Activated T-helper 1 cell treated with anti-CD3 and anti-CD28 coated beads, Interleukin-2, amount 50 U/mL, for 16 hours (primary cell): ENCODE measurements around the gene ATIC.

Experiments
- DNase-seq, 2 donors: peaks; one replicate each; pipeline ENCODE4 v3.0.0-alpha.2; 2020; ENCODE audit warnings: low read depth in 1 of 2, low spot score in 1 of 2

Gene ATIC

DNA sequence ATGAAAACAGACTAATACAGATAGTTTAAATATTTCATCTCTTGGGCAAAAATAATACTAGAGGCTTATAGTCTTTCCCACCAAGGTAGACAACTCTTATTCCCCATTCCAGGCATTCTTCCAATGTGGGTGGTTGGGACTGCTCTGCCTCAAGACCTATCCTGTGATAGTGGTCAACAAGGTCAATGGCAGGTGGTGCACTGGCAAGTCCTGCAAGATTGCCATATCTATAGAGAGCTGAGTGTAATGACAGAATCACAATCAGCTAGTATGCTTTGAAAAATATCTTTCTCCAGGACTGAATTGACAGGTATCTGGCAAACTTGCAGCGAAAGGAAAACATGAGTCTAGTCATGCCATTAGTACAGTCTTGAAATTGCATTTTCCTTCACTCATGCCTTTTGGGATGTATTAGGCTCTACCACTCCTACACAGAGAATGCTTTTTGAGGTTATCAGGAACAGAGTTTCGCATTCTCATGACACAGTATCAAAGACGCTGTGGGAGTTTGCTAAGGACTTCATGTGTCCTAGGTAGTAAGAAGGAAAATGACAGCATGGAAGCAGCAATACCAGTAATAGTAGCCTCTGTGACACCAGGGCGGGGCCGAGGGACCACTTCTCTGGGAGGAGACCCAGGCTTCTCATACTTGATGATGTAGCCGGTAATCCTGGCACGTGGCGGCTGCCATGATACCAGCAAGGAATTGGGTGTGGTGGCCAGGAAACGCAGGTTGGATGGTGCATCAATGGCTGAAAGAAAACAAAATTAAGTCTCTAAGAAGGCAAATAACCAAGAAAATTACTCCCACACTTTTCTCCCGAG is 63.0 kb downstream of the ATIC start:
- no peak for DNase-seq

DNA sequence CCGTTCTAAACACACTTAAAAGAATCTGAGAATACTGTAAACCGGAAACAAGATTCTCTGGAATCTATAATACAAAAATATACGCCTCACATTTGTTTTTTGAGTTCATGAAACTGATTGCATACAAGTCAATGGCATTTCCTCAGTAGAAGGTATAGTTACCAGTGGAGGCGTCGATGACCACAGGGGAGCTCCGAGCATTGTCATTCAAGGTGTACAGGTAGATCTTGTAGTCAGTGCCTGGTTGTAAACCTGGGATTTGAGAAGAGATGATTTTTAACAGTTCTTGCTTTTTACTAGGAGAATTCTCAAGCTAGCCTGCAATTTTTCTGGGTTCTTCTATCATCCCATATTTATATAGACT is 63.6 kb downstream of the ATIC start:
- DNase-seq = no peak

DNA sequence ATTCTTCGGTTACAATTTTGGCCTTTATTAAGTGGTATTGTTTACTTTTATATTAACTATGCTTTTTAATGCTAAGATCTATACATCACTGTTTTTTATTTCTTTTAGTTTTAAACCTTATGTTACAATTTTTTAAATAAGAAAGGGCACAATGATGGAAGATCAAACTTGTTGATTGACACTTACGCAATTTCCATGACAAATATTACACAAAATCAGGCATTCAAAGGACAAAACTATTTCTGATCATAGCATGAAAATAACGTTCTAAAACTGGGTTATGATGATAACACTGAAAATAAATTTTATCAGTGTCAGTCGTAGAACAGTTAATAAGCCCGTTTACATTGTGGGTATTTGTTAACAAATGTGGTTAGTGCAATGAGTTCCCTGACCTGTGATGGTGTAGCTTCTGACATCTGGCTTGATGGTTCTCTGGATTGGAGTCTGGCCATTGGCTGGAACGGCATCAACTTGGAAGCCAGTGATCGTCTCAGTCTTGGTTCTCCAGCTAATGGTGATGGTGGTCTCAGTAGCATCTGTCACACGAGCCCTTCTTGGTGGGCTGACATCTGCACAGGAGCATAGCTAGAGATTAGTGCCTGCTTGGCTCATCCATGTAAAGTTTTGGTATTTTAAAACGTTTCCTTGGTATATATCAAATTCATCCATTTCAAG is 64.4 kb downstream of the ATIC start:
- no peak for DNase-seq

DNA sequence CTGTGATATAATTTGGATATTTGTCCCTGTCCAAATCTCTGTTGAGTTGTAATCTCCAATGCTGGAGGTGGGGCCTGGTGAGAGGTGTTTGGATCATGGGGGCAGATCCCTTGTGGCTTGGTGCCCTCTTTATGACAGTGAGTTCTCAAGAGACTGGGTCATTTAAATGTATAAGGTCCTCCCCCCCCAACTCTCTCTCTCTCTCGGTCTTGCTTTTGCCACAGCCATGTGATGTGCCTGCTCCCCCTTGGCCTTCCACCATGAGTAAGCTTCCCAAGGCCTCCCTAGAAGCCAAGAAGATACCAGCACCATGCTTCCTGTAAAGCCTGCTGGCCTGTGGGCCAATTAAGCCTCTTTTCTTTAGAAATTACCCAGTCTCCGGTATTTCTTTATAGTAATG is 65.4 kb downstream of the ATIC start:
- DNase-seq = no peak

DNA sequence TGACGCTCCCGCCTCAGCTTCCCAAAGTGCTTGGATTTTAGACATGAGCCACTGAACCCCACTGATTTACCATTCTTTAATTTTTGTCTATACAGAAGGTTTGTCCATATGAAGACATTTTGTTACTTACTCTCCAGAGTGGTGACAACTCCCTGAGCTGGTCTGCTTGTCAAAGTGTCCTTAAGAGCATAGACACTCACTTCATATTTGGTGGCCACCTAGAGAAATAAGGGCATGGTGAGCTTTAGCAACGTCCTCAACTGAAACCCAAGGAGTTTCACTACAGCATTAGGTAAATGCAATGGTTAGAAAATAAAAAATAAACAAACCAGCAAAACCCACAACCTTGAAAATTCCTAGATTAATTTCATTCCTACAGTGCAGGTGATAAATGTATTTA is 66.2 kb downstream of the ATIC start:
- no peak for DNase-seq

DNA sequence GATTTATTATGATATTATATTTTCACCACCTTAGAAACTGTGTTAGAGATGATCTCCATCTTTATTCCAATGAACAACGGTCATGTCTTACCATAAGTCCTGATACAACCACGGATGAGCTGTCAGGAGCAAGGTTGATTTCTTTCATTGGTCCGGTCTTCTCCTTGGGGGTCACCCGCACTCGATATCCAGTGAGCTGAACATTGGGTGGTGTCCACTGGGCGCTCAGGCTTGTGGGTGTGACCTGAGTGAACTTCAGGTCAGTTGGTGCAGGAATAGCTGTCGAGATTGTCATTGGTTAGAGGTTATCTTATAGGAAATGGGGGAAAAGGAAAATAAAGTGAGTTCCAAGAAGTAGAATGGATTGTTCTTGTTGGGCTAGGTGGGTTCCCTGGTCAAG is 67.2 kb downstream of the ATIC start:
- no peak for DNase-seq

DNA sequence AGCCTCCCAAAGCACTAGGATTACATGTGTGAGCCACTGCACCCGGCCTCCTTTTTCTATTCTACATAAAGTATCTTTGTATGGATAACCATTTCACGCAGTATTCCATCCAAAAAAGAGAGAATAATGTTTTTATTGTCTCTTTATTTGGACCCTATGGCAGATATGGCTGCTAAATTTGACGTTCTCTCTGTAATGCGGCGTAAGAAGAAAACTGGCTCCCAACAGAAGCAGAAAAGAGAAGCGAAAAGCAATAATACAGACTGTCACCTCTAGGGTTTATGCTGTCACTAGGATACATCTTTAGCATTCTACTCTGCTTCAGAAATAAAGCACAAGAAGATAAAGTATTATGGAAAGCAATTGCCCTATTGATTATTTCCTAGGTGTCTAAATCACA is 68.1 kb downstream of the ATIC start:
- DNase-seq = no peak

DNA sequence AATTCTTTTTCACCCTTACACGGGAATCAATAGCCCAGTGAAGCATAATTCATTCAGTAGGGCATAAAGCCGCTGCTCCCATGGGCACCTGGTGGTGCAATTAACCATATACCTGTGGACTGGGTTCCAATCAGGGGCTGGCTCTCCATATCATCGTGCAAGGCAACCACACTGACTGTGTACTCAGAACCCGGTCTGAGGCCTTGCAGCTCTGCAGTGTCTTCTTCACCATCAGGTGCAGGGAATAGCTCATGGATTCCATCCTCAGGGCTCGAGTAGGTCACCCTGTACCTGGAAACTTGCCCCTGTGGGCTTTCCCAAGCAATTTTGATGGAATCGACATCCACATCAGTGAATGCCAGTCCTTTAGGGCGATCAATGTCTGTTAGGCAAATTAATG is 68.8 kb downstream of the ATIC start:
- DNase-seq = no peak

DNA sequence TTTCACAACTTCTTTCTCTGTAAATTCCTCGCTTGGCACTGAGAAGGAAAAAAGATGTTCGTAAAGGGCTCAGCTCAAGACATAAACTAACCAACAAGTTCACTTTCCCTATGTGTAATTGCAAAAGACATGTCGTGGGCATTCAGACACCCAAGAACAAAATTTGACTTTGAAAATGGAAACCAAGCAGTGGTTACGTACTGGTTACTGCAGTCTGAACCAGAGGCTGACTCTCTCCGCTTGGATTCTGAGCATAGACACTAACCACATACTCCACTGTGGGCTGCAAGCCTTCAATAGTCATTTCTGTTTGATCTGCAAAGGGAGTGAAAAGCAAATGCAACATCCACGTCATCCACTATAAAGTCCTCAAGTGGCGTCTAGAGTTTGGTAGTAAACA is 70.2 kb downstream of the ATIC start:
- no peak for DNase-seq

DNA sequence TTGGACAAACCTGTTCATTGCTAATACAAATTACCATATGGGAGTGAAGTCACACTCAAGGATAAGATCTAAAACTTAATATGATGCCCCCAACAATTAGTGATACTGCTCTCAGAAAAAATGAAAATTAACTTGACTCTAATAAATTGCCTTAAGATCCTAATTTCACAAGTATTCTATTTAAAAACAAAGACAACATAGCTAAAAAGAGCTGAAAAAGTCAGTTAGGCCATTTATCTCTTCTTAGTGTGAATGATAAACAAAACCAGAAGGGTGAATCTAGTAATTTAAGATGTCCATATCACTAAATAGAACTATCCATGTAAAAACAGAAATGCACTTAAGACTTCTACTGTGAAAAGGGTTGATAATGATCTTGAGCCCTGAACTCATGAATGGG is 70.6 kb downstream of the ATIC start:
- no peak for DNase-seq

DNA sequence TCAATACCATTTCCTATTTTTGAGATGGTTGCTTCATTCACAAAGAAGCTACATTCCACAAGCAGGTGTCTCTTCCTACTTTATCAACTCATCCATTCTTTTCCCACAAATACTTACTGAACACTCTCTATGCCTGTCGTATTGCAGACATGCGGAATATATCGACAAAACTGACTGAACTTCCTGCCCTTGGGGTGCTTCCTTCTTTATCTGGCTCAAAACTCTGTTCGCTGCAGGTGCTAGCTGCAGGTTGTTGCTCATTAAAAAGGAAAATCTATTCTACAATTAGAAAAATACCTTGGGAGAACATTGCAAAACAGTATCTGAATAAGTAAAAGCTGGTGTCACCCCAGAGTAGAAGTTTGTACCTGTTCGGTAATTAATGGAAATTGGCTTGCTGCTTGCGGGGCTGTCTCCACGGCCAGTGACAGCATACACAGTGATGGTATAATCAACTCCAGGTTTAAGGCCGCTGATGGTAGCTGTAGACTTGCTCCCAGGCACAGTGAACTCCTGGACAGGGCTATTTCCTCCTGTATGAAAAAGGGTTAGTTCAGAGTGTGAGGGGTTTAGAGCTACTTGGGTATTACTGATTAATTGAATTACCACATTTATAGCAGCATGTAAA is 71.9 kb downstream of the ATIC start:
- no peak for DNase-seq

DNA sequence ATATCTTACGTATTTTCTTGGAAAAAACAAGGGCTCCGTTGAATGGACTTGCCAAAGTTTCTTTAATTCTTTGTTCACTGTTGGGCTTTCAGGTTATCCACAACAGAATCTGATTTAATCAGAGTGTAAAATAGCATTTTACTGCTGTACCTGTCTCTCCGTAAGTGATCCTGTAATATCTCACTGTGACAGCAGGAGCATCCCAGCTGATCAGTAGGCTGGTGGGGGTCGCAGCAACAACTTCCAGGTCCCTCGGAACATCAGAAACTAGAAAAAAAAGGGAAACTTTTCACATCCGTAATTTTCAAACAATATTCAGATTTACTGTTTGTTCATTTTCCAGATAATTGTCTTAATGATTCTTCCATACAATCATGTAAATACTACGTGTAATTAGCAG is 72.9 kb downstream of the ATIC start:
- DNase-seq = no peak

DNA sequence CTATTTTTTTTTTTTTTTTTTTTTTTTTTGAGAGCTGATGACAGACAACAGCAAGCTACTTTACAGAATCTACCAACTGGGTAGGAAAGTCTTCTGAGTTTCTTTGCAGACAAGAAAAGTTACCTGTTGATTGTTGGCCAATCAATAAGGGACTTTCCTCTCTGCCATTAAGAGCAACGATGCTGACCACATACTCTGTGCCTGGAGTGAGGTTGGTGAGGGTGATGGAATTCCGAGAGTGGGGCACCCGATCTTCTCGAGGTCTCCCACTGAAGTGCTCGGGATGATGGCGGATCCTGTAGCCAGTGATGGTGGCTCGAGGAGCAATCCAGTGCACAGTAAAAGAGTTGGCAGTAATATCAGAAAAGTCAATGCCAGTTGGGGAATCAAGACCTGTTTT is 74.7 kb downstream of the ATIC start:
- DNase-seq = no peak

DNA sequence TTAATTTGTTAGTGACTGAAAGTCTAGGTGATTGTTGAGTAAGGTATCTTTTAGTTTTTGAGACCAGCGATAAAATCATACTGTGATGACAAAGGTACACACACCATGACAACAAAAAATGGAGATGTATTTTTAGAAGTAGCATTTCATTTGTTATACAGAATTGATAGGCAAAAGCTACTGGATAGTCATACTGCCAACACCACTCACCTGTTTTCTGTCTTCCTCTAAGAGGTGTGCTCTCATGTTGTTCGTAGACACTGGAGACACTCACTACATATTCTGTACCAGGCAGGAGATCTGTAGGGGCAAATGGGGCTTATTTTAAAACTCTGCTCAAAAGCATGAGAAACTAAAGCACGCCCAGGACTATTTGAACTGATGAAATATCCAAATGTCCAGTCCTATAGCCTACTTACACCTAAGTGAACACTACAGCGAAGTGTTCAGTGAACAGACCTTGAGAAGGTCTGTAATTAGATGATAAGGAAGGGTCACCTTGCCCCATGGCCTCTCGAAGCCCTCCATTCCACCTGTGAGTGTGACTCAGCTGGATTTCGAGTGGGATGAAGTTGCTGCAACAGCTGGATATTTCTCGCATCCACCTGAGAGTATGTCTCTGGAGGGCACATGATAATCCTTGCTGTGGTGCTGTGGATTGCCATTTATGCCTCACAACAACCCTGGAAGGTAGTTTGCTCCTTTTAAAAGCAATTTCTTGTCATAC is 76.3 kb downstream of the ATIC start:
- DNase-seq = no peak

DNA sequence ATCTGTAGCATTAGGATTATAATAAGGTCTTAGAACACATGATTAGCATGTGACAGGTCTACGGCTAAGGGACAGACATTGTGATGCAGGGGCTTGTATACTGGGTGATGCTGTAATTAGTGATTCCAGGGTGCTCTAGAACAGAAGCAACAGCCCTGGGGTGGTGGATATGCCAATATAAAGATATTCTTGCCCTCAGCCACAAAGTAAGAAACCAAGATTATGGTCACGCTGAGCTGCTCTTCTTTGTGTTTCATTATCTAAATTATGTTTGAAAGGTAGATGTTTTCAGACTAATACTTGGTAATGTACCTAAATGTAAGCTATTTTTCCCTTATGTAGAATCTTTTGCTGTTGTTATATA is 78.7 kb downstream of the ATIC start:
- DNase-seq = no peak

DNA sequence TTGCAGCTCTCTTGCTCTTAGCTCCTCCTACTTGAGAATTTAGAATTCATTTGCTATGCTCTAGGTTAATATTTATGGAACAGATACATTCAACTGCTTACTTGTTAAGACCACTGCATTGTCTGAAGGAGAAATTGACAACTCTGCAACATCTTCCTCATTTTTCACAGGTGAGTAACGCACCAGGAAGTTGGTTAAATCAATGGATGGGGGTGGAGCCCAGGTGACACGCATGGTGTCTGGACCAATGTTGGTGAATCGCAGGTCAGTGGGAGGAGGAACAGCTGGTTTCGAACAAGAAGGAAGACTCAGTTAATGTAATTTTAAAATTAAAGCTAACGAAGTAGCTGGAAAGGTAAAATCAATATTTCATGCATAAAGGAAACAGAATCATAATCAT is 79.7 kb downstream of the ATIC start:
- DNase-seq = no peak

DNA sequence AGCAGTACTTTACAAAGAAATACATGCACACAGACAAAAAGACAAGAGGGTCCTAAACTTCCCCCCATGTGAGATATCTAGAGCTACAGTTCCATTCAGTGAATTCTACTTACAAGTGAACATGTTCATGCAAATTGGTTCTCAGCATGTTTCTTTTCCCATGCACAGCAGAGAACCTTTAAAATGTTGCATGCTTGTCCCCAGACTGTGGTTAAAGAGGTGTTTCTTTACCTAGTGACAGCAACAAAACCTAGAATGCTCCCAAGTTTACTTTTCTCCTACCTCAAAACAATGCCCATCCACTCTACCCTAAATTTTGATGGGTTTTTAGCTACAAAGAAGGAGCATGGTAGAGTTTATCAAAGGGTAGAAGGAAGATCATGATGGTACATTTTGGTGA is 80.3 kb downstream of the ATIC start:
- no peak for DNase-seq

DNA sequence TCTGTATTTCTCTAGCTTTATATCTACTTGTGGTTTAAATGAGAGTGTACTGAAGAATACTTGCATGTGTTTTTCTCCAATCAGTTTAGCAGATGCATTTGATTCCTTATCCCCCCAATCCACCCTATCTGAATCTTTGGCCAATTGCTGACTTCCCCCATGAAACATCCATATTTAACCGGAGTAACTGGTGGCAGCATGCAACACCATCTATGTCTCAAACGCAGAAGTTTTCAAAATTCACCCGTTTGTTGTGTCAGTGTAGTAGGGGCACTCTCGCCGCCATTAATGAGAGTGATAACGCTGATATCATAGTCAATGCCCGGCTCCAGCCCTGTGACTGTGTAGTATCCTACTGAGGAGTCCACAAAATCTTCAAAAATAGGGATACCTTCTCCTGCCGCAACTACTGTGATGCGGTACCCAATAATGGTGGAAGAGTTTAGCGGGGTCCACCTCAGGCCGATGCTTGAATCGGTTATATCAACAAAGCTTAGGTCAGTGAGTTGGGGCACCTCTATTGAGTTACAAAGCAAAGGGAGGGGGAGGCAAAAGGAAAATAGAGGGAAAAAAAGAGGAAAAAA is 80.9 kb downstream of the ATIC start:
- DNase-seq = no peak

DNA sequence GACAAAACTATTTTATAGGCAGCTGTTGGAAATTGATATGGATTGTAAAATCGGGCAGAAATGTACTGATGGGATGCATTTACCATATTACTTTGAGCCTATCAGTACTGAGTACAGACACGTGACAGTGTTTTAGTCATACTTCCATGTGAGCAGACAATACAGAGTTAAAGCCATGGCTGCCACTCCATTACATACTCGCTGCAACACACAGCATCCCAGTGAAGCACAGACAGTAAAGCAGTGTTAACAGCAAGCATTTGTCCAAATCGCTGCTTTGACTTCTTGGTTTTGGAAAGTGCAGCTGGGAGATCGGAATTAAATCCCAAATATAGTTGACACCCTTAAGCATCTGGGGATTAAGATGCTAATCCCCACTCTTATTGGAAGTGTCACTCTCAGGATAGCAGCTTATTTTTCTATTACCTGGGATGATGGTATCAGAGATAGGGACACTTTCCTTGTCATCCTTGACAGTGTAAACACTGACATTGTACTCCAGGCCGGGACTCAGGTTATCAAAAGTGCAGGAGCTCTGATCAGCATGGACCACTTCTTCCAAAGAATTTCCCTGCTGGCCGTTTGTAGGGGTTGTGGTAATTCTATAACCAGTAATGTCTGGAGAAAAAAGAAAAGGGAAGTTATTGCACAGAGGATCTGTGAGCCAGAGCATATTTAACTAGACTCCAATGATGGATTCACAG is 82.4 kb downstream of the ATIC start:
- no peak for DNase-seq

DNA sequence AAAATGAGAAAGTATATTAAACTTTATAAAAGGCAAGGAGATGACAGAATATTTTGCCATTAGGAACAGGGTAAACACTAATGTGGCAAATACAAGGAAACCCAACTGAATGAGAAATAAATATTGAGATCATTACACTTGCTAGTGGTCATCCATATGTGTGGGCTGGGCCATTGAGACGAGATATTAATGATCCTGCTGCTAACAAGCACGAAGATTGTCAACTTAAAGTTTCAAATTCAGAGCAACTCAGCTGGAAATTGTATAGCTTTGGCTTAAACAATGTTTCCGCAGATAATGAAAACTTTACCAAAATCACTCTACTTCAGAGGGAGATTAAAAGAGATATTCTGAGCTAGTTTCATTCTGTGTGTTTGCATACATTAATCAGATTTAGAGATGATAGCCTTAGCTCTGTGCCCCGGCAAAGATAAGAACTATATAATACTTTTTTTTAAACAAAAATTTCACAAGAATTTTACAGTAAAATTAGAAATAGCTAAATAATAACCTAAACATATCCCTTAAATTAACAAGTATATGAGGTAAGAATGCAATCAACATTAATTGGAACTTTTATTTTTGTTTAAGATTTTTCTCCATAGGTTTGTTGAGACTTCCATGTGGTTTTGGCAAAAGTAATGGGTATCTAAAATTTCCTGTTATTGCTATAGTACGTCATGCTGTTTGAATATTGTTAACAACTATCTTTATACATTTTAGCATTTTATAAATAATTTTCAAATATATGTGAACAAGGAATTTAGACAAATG is 84.0 kb downstream of the ATIC start:
- DNase-seq = no peak
